ENCODE measurements around the gene B3GALT4. TPM values are rescaled to one million over a fixed set of nuclear protein-coding genes. Genes with fewer than 3 reads are reported as not detected.
A peak's percentile ranks its signal among the peaks of the same experiment; 100 is the strongest.

The B3GALT4 gene
- total RNA-seq, 2 donors from 2014 or later: 4.0 to 5.8 TPM

GRCh38 chr6:33312361-33313104 lies 35.6 kb downstream of the B3GALT4 start:
- Mint-ChIP-seq H3K4me1 (peaks cover 26% of the 10 kb centered on the region), H3K4me3 (peak overlapping the region; percentile 96), H3K27ac (peak overlapping the region; percentile 95), H3K27me3 (no peaks in the 10 kb centered on the region), H3K36me3 (ENCODE audit: low read depth) (peaks cover 68% of the 10 kb centered on the region), H3K9me3 (no peaks in the 10 kb centered on the region)
- ATAC-seq (replicated peaks): peak; percentile 60

- no peaks in the 10 kb centered on the region for H3K9me3 Mint-ChIP-seq
- peaks cover 26% of the 10 kb centered on the region for H3K4me1 Mint-ChIP-seq
- ATAC-seq (replicated peaks): peak; percentile 28
- H3K27ac Mint-ChIP-seq: peak overlapping the region; percentile 95
- no peaks in the 10 kb centered on the region for H3K27me3 Mint-ChIP-seq
- peak overlapping the region; percentile 96 for H3K4me3 Mint-ChIP-seq
- H3K36me3 Mint-ChIP-seq (ENCODE audit: low read depth): peaks cover 68% of the 10 kb centered on the region
Observed at GRCh38 chr6:33313105-33313708, 36.3 kb downstream of the B3GALT4 start.

GRCh38 chr6:33313709-33314514 lies 37.0 kb downstream of the B3GALT4 start, which contains the start of gene TAPBP:
TAPBP (minus strand) TSS chr6:33314078; CDS start chr6:33314041, 37 bp downstream.
- Mint-ChIP-seq H3K36me3 (ENCODE audit: low read depth) (peaks cover 68% of the 10 kb centered on the region), H3K4me1 (peaks cover 28% of the 10 kb centered on the region), H3K9me3 (no peaks in the 10 kb centered on the region), H3K27me3 (no peaks in the 10 kb centered on the region), H3K4me3 (peak within 1 kb of the TSS; percentile 96), H3K27ac (peak within 1 kb of the TSS; percentile 95)
- peak; percentile 54 for ATAC-seq (replicated peaks)

- H3K4me1 Mint-ChIP-seq: peaks cover 34% of the 10 kb centered on the region
- H3K36me3 Mint-ChIP-seq (ENCODE audit: low read depth): peaks cover 70% of the 10 kb centered on the region
- ATAC-seq (replicated peaks): peak; percentile 41
- no peaks in the 10 kb centered on the region for H3K9me3 Mint-ChIP-seq
- no peaks in the 10 kb centered on the region for H3K27me3 Mint-ChIP-seq
- H3K27ac Mint-ChIP-seq: peak overlapping the region; percentile 95
- H3K4me3 Mint-ChIP-seq: peak overlapping the region; percentile 96
Observed at GRCh38 chr6:33314515-33314942, 37.6 kb downstream of the B3GALT4 start.

GRCh38 chr6:33314943-33315792 lies 38.2 kb downstream of the B3GALT4 start:
- Mint-ChIP-seq H3K9me3 (no peaks in the 10 kb centered on the region), H3K27ac (peak overlapping the region; percentile 95), H3K36me3 (ENCODE audit: low read depth) (peaks cover 70% of the 10 kb centered on the region), H3K27me3 (no peaks in the 10 kb centered on the region), H3K4me1 (peaks cover 40% of the 10 kb centered on the region), H3K4me3 (peak overlapping the region; percentile 96)
- no peak for ATAC-seq (replicated peaks)

GRCh38 chr6:33315793-33316602 lies 39.1 kb downstream of the B3GALT4 start:
- peaks cover 46% of the 10 kb centered on the region for H3K4me1 Mint-ChIP-seq
- H3K27me3 Mint-ChIP-seq: no peaks in the 10 kb centered on the region
- no peak for ATAC-seq (replicated peaks)
- peak overlapping the region; percentile 96 for H3K4me3 Mint-ChIP-seq
- peaks cover 70% of the 10 kb centered on the region for H3K36me3 Mint-ChIP-seq (ENCODE audit: low read depth)
- H3K9me3 Mint-ChIP-seq: no peaks in the 10 kb centered on the region
- H3K27ac Mint-ChIP-seq: peak overlapping the region; percentile 47

- peak overlapping the region; percentile 96 for H3K4me3 Mint-ChIP-seq
- no peaks in the 10 kb centered on the region for H3K27me3 Mint-ChIP-seq
- peaks cover 70% of the 10 kb centered on the region for H3K36me3 Mint-ChIP-seq (ENCODE audit: low read depth)
- H3K9me3 Mint-ChIP-seq: no peaks in the 10 kb centered on the region
- H3K27ac Mint-ChIP-seq: peak overlapping the region; percentile 90
- ATAC-seq (replicated peaks): no peak
- peaks cover 49% of the 10 kb centered on the region for H3K4me1 Mint-ChIP-seq
Observed at GRCh38 chr6:33316603-33317418, 39.9 kb downstream of the B3GALT4 start.

- Mint-ChIP-seq H3K9me3 (no peaks in the 10 kb centered on the region), H3K27me3 (no peaks in the 10 kb centered on the region), H3K4me1 (peaks cover 54% of the 10 kb centered on the region), H3K4me3 (peak overlapping the region; percentile 96), H3K36me3 (ENCODE audit: low read depth) (peaks cover 70% of the 10 kb centered on the region), H3K27ac (peak overlapping the region; percentile 90)
- no peak for ATAC-seq (replicated peaks)
Observed at GRCh38 chr6:33317419-33317668, 40.4 kb downstream of the B3GALT4 start.

- Mint-ChIP-seq H3K4me3 (peak within 1 kb of the TSS; percentile 96), H3K27me3 (no peaks in the 10 kb centered on the region), H3K4me1 (peaks cover 54% of the 10 kb centered on the region), H3K9me3 (no peaks in the 10 kb centered on the region), H3K36me3 (ENCODE audit: low read depth) (peaks cover 70% of the 10 kb centered on the region), H3K27ac (peak within 1 kb of the TSS; percentile 90)
- peak; percentile 74 for ATAC-seq (replicated peaks)
Observed at GRCh38 chr6:33317669-33318425, 40.9 kb downstream of the B3GALT4 start, which contains the start of gene ZBTB22. ZBTB22 (minus strand) TSS chr6:33317744; CDS start chr6:33316916, 828 bp downstream.

GRCh38 chr6:33318426-33319073 lies 41.6 kb downstream of the B3GALT4 start:
- no peaks in the 10 kb centered on the region for H3K9me3 Mint-ChIP-seq
- H3K4me1 Mint-ChIP-seq: peaks cover 55% of the 10 kb centered on the region
- H3K27ac Mint-ChIP-seq: peak overlapping the region; percentile 90
- H3K36me3 Mint-ChIP-seq (ENCODE audit: low read depth): peaks cover 66% of the 10 kb centered on the region
- ATAC-seq (replicated peaks): no peak
- no peaks in the 10 kb centered on the region for H3K27me3 Mint-ChIP-seq
- peak overlapping the region; percentile 96 for H3K4me3 Mint-ChIP-seq

GRCh38 chr6:33319939-33320314 lies 43.0 kb downstream of the B3GALT4 start:
- no peaks in the 10 kb centered on the region for H3K9me3 Mint-ChIP-seq
- no peak for ATAC-seq (replicated peaks)
- H3K27ac Mint-ChIP-seq: peak overlapping the region; percentile 90
- peaks cover 51% of the 10 kb centered on the region for H3K4me1 Mint-ChIP-seq
- no peaks in the 10 kb centered on the region for H3K27me3 Mint-ChIP-seq
- peak overlapping the region; percentile 96 for H3K4me3 Mint-ChIP-seq
- peaks cover 57% of the 10 kb centered on the region for H3K36me3 Mint-ChIP-seq (ENCODE audit: low read depth)

Measured in activated T-helper 17 cell treated with anti-CD3 and anti-CD28 coated beads, Interleukin-2, amount 50 U/mL, for 72 hours (primary cell).